C4-2B (cell line): ENCODE results near the gene ZBTB49.
"Not testable (repeated sequence)": the region's sequence is repeated elsewhere in the genome, so short reads cannot be mapped to it uniquely, and the experiment has no call there.

Source experiments
- CTCF ChIP-seq: fragments of 450-650 bp; conservative IDR thresholded peaks from 2 replicates; pipeline ENCODE4 v1.5.1; 2017; ENCODE audit warnings: mild to moderate bottlenecking
- ZFX ChIP-seq: fragments of 450-650 bp; IDR thresholded peaks from 2 replicates; pipeline ENCODE4 v1.6.1; 2017

DNA sequence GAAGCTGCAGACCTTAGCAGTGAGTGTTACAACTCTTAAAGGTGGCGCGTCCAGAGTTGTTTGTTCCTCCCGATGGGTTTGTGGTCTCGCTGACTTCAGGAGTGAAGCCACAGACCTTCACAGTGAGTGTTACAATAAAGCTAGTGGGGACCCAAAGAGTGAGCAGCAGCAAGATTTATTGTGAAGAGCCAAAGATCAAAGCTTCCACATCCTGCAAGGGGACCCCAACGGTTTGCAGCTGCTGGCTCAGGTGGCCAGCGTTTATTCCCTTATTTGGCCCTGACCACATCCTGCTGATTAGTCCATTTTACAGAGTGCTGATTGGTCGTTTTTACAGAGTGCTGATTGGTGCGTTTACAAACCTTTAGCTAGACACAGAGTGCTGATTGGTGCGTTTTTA, 58.5 kb downstream of the ZBTB49 start:
- not testable (repeated sequence) for TF ChIP-seq CTCF, ZFX
